IPS-18c (cell line): ENCODE data around the gene PBX1.

Source experiments
- H3K4me3 ChIP-seq: 2 replicates; pipeline ENCODE4 v1.7.0; 2013; ENCODE audit warnings: low read depth, mild to moderate bottlenecking, low read length, moderate library complexity; ENCODE audit not compliant: insufficient read depth
- H3K9me3 ChIP-seq: one replicate; pipeline ENCODE4 v1.6.1; 2013; ENCODE audit warnings: mild to moderate bottlenecking, low read length, moderate library complexity; ENCODE audit not compliant: control insufficient read depth, insufficient read depth

Gene PBX1

DNA sequence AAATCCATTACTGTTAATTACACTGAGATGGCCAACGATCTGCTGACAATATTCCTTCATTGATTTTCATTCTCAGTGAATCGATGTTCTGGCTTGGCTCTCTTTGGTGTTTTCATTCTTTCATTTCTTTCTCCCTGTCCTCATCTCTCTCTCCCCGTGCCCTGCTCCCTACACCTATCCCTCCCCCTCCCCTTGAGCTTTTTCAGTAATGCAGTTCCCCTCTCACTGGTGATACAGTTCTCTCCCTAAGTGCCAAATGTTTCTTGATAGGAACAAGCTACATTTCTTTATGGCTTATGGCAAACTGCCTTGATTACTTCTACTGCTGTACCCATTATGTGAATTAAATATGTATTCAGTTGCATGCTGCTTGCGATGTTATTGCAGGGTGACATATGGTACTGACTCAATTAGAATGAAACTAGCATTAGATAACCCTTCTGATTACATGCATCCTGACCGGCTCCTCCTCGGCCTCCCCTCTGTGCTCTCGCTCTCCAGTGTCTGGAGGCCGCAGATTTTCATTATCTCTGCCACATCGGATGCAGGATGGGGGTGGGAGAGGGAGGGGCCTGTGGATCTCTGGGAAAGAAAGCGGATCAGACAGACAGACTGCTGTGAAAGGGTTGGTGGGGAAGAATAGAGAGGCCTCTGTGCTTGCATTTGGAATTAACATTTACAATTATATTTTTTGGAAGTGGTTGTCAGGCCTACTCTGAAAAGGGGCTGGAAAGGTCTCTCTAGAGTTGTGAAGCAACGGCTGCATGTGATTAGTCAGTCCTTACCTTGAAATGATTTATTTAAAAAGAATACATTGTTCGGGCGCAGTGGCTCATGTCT, 130.9 kb downstream of the PBX1 start:
- no peaks in the 10 kb centered on the region for H3K9me3 ChIP-seq
- no peak overlapping the region for H3K4me3 ChIP-seq

- no peaks in the 10 kb centered on the region for H3K9me3 ChIP-seq
These were observed 133.4 kb downstream of the PBX1 start for GRCh38 chr1:164692420-164692819.

GRCh38 chr1:164693564-164694359, 134.8 kb downstream of the PBX1 start:
- Histone ChIP-seq H3K4me3 (no peak overlapping the region), H3K9me3 (no peaks in the 10 kb centered on the region)

More at GRCh38 chr1:164692420-164692819, 133.4 kb downstream of the PBX1 start:
- H3K4me3 ChIP-seq, result no peak overlapping the region

DNA sequence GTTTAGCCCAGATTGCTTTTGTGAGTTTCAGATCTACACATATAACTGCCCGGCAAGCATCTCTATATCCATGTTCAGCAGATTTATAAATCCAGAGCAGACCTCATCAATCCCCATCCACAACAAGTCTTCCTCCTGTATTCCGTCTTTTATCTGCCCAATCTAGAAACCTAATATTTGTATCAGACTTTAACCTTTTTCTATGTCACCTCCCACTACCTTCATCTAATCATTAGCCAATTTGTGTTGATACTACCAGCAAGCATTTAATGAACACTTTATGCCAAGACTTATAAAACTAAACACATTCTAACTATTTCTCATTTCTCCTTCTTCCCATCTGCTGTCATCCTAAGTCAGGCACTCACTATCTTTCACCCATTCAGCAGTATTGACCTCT, 135.5 kb downstream of the PBX1 start:
- H3K4me3 ChIP-seq, result no peak overlapping the region
- no peaks in the 10 kb centered on the region for H3K9me3 ChIP-seq

DNA sequence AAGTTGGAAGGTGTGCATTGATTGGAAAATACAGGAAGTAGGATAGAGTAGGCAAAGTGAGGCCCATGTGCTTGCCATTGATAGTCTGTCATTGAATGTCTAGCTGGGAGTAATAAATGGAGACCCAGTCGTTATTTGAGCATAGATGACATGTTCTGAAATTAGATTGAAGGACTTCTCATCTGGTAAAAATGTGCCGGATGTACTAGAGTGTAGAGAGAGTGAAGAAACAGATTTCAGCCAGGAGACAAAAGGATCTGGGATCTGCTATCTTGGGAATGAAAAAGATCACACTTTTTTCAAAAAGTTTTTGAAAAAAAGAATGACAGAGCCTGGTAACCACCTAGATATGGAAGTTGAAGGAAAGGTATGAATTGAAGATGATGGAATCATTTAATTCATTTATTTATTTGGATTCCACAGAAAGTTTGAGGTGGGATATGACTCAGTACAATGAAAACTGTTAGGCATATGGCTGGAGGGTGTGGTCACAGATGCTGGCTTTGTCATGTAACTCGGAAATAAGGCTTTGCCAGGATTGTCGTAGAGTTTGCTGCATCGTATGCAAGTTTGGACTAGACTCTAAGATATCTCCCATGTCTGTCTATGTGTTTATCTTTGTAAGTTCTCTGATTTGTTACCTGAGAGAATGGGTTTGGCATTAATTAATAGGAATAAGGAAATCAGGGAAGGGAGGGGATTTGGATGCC, 137.1 kb downstream of the PBX1 start:
- Histone ChIP-seq H3K9me3 (no peaks in the 10 kb centered on the region), H3K4me3 (no peak overlapping the region)

DNA sequence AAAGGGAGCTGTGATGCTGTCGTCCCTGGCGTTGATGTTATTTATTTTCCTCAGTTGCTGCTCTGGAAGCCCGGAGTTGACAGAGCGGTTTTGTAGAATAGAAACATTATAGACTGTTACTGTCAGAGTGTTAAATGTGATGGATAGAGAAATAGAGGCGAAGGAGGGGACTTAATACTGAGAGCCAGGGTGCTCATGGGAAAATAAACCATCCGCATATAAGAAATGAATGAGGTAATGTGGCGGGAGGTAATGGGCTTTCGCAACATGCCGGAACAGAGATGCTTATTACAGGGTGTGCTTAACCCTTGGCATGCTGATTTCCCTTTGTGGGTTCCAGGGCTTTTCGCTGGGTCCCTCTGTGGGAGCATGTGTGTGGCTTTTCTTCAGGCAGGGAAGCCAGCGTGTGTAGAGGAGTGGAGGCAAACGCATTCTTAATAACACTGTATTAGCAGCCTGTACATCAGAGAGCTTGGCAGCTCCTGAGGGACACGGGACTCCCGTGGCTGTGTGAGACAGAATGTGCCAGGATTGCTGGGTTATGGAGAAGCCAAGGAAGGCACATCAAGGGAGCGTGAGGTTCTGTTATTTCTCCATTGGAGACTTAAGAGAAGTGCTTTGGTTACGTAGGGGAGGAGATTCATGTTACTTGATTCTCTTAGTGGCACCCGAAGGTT, 141.0 kb downstream of the PBX1 start:
- Histone ChIP-seq H3K9me3 (no peaks in the 10 kb centered on the region), H3K4me3 (no peak overlapping the region)

DNA sequence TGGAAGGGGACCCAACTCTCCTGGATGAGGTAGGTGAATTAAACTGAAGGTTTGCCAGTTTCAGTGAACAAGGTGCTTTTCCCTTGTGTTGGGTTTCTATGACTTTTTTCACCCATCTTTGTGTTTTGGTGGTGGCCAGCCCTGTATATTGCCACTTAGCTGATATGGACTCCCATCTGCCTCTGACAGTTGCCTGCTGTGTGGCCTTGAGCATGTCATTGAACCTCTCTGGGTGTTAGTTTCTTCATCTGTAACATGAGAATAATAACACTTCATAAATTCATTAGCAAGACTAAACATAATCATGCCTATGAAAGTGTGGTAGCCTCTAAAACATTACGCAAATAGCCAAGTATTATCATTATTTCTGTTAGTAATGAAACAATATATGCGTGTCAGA, 141.7 kb downstream of the PBX1 start:
- Histone ChIP-seq H3K4me3 (no peak overlapping the region), H3K9me3 (no peaks in the 10 kb centered on the region)

- Histone ChIP-seq H3K9me3 (no peaks in the 10 kb centered on the region), H3K4me3 (no peak overlapping the region)
These were observed 142.3 kb downstream of the PBX1 start for GRCh38 chr1:164701189-164701761.

- Histone ChIP-seq H3K9me3 (no peaks in the 10 kb centered on the region), H3K4me3 (no peak overlapping the region)
These were observed 143.2 kb downstream of the PBX1 start for GRCh38 chr1:164702216-164702615.

DNA sequence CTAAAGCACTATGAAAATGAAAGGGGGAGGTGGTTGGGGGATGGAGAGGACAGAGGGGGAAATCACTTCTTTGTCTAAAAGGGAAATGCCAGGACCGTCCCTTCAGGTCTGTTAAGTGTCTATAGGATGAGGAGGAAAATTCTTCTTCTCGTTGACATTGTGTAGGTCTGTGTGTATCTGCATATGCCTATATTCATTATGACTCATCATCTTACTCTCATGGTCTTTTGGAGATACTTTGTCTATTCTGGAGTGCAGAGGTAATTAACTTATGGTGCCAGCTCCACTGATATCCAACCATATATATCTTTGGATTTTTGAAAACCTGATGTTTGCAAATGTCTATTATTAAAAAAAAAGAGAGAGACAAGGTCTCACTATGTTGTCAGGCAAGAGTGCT, 143.7 kb downstream of the PBX1 start:
- H3K4me3 ChIP-seq, result no peak overlapping the region
- H3K9me3 ChIP-seq, result no peaks in the 10 kb centered on the region

- Histone ChIP-seq H3K9me3 (no peaks in the 10 kb centered on the region), H3K4me3 (no peak overlapping the region)
These were observed 144.5 kb downstream of the PBX1 start for GRCh38 chr1:164703463-164703862.

GRCh38 chr1:164703960-164704411, 145.0 kb downstream of the PBX1 start:
- no peaks in the 10 kb centered on the region for H3K9me3 ChIP-seq
- H3K4me3 ChIP-seq, result no peak overlapping the region

GRCh38 chr1:164704954-164705353, 146.0 kb downstream of the PBX1 start:
- Histone ChIP-seq H3K9me3 (no peaks in the 10 kb centered on the region), H3K4me3 (no peak overlapping the region)

DNA sequence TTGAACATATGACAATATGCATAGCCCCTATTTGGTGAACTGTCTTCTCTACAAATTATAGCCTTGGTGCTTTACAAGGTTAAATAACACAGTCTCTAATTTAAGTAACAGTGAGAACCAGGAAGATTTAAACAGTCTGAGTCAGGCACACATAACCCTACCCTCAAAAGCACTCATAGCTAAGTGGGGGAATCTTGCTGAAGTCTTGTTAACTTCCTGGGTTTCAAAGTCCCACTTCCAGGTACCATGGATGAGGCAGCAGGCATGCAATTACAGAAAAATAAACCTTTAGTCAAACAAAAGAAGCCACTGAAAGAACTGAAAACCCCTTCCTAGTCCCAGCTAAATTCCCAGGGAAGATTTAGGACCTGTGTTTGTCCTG, 147.6 kb downstream of the PBX1 start:
- Histone ChIP-seq H3K4me3 (no peak overlapping the region), H3K9me3 (no peaks in the 10 kb centered on the region)

DNA sequence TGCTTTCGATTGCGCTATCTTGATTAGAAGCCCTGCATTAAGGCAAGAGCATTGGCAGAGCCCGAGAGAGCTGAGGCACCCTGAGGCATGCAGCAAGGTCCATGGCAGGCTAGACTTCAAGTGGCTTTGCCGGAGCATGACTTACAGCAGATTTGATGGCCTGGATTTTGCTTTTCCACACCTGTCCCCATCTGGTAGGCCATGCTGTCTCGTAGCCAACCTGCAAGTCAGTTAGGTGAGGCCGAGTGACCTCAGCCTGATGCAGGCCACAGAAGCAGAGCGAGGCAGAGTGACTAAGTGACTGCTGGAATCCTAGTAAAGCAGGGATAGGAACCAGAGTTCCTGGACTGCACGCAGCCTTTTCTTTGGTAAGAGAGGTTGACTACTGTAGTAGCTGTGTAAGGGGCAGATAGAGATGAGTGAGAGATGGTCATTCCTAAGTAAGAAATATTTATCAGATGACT, 148.9 kb downstream of the PBX1 start:
- no peak overlapping the region for H3K4me3 ChIP-seq
- no peaks in the 10 kb centered on the region for H3K9me3 ChIP-seq

- H3K4me3 ChIP-seq, result no peak overlapping the region
- H3K9me3 ChIP-seq, result no peaks in the 10 kb centered on the region
These were observed 149.6 kb downstream of the PBX1 start for GRCh38 chr1:164708596-164708995.

GRCh38 chr1:164709126-164709525, 150.1 kb downstream of the PBX1 start:
- no peak overlapping the region for H3K4me3 ChIP-seq
- no peaks in the 10 kb centered on the region for H3K9me3 ChIP-seq
